Measurements from ENCODE around the gene MRPS9. TPM values are rescaled to one million over a fixed set of nuclear protein-coding genes. Genes with fewer than 3 reads are reported as not detected.

The MRPS9 gene
- total RNA-seq, 1 experiment from 2014 or later = 60.0 TPM

DNA sequence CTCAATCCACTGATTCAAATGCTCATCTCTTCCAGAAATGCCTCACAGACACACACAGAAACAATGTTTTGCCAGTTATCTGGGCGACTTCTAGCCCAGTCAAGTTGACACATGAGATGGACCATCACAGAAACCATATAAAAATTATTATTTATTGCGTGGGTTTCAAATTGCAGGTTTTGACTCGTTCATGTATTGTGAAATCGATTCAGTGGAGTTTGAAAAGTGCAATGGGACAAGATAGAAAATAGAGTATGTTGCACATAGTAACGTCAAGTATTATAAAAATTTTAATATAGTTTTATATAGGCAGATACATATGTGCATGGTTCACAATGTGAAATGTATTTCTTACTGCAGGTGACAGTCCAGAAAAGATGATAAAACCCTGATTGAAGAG lies 100.8 kb downstream of the MRPS9 start:
- no CpG with 5 or more reads among the region's 5 CpGs for WGBS (ENCODE audit: extremely low coverage, insufficient read length, low lambda C conversion rate)
- no peak overlapping the region for H2BK5ac ChIP-seq (ENCODE audit: insufficient read length, low read length)

More for the DNA sequence above, 100.8 kb downstream of the MRPS9 start:
- H4K5ac ChIP-seq (ENCODE audit: insufficient read length, low read depth, low read length) = no peak overlapping the region
- no peak overlapping the region for H4K91ac ChIP-seq (ENCODE audit: insufficient read length, low read depth, low read length)
- no peak overlapping the region for H3K4ac ChIP-seq (ENCODE audit: low read depth, low read length)
- Mint-ChIP-seq H3K9me3 (no peaks in the 10 kb centered on the region), H3K4me3 (no peak overlapping the region), H3K4me1 (peaks cover 4 to 11% of the 10 kb centered on the region in 2 experiments), H3K36me3 (ENCODE audit: insufficient read depth in 1 of 3, low read depth in 3 of 3) (no peaks in the 10 kb centered on the region), H3K27ac (no peak overlapping the region), H3K27me3 (ENCODE audit: low read depth) (peaks cover 14% of the 10 kb centered on the region)
- H2BK12ac ChIP-seq (ENCODE audit: insufficient read length, low read depth, low read length) = no peak overlapping the region
- H3K4me2 ChIP-seq (ENCODE audit: insufficient read depth, insufficient read length, low read length) = no peak overlapping the region
- H3K27ac ChIP-seq (ENCODE audit: insufficient read length, low read depth, low read length) = no peak overlapping the region
- H3K18ac ChIP-seq (ENCODE audit: insufficient read length, low read depth, low read length) = no peak overlapping the region
- no peaks in the 10 kb centered on the region for H3K79me2 ChIP-seq (ENCODE audit: insufficient read depth, low read length)
- DNase-seq = no peak
- no peak overlapping the region for H3K14ac ChIP-seq (ENCODE audit: insufficient read depth, low read length)
- no peak overlapping the region for H2AFZ ChIP-seq (ENCODE audit: low read length)
- H3K9me3 ChIP-seq (ENCODE audit: control insufficient read depth, low read depth, low read length) = no peaks in the 10 kb centered on the region
- H2BK20ac ChIP-seq (ENCODE audit: low read depth, low read length, poor library complexity, severe bottlenecking) = no peak overlapping the region
- no peak overlapping the region for H2BK15ac ChIP-seq (ENCODE audit: low read depth, low read length)
- H3K4me1 ChIP-seq (ENCODE audit: insufficient read depth, low read length) = no peaks in the 10 kb centered on the region
- no peak overlapping the region for H3T11ph ChIP-seq (ENCODE audit: low read length)
- no peak overlapping the region for H2AK5ac ChIP-seq (ENCODE audit: insufficient read length, low read length)
- H2BK120ac ChIP-seq (ENCODE audit: low read depth, low read length, poor library complexity, severe bottlenecking) = no peak overlapping the region
- no peaks in the 10 kb centered on the region for H3K79me1 ChIP-seq (ENCODE audit: insufficient read depth, low read depth, low read length, poor library complexity, severe bottlenecking)
- peaks cover 5% of the 10 kb centered on the region for H3K23me2 ChIP-seq (ENCODE audit: insufficient read length, low read depth, low read length, poor library complexity, severe bottlenecking)
- H3K27me3 ChIP-seq (ENCODE audit: insufficient read depth, low read length) = no peaks in the 10 kb centered on the region
- no peak overlapping the region for H4K8ac ChIP-seq (replicated peaks; ENCODE audit: insufficient read length, low read depth, low read length)
- no peak overlapping the region for H3K23ac ChIP-seq (ENCODE audit: insufficient read length, low read depth, low read length)
- TF ChIP-seq, protein P1, sequence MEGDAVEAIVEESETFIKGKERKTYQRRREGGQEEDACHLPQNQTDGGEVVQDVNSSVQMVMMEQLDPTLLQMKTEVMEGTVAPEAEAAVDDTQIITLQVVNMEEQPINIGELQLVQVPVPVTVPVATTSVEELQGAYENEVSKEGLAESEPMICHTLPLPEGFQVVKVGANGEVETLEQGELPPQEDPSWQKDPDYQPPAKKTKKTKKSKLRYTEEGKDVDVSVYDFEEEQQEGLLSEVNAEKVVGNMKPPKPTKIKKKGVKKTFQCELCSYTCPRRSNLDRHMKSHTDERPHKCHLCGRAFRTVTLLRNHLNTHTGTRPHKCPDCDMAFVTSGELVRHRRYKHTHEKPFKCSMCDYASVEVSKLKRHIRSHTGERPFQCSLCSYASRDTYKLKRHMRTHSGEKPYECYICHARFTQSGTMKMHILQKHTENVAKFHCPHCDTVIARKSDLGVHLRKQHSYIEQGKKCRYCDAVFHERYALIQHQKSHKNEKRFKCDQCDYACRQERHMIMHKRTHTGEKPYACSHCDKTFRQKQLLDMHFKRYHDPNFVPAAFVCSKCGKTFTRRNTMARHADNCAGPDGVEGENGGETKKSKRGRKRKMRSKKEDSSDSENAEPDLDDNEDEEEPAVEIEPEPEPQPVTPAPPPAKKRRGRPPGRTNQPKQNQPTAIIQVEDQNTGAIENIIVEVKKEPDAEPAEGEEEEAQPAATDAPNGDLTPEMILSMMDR (conservative IDR thresholded peaks at IDR 0.05) = no peak
- H3K56ac ChIP-seq (ENCODE audit: insufficient read length, low read depth, low read length) = no peak overlapping the region
- no peaks in the 10 kb centered on the region for H4K20me1 ChIP-seq (ENCODE audit: control insufficient read depth, insufficient read depth, insufficient read length)
- H3K9ac ChIP-seq (ENCODE audit: extremely low read depth, insufficient read length, low read length) = no peak overlapping the region
